Progenitor cell of endocrine pancreas (in vitro differentiated cells): ENCODE data around the gene FRAT1. TPM values are rescaled to one million over a fixed set of nuclear protein-coding genes. Genes with fewer than 3 reads are reported as not detected.

Experiments
- DNase-seq: peaks from one replicate; pipeline ENCODE4 v3.0.0; 2021; ENCODE audit warnings: low spot score; ENCODE audit not compliant: unreplicated experiment
- H3K27ac Mint-ChIP-seq: 2 replicates; pipeline ENCODE4 v1.8.0; 2021; ENCODE audit warnings: mild to moderate bottlenecking, moderate library complexity, mixed read lengths
- H3K27me3 Mint-ChIP-seq: 2 replicates; pipeline ENCODE4 v1.8.0; 2021; ENCODE audit warnings: mixed read lengths
- H3K36me3 Mint-ChIP-seq: 2 replicates; pipeline ENCODE4 v1.8.0; 2022; ENCODE audit warnings: mixed read lengths; ENCODE audit not compliant: insufficient read depth
- H3K4me1 Mint-ChIP-seq: 2 replicates; pipeline ENCODE4 v1.8.0; 2021; ENCODE audit warnings: low read depth, mixed read lengths
- H3K4me3 Mint-ChIP-seq: 2 replicates; pipeline ENCODE4 v1.8.0; 2021; ENCODE audit warnings: low read depth, mild to moderate bottlenecking, moderate library complexity, mixed read lengths
- H3K9me3 Mint-ChIP-seq: 2 replicates; pipeline ENCODE4 v1.8.0; 2021; ENCODE audit warnings: low read depth, mixed read lengths
- total RNA-seq: library from RNA; stranded (reverse); gene quantifications from 2 replicates; pipeline ENCODE4 v1.2.1, GENCODE V29; 2021
- TF ChIP-seq, protein P1 (sequence below): fragments of 200-600 bp; sonication (generic); IDR thresholded peaks from one replicate; pipeline ENCODE4 v1.5.0; 2021; ENCODE audit warnings: antibody characterized with exemption, mild to moderate bottlenecking; ENCODE audit not compliant: unreplicated experiment

The FRAT1 gene
- total RNA-seq, 1 donor from 2014 or later = 15.7 TPM

DNA sequence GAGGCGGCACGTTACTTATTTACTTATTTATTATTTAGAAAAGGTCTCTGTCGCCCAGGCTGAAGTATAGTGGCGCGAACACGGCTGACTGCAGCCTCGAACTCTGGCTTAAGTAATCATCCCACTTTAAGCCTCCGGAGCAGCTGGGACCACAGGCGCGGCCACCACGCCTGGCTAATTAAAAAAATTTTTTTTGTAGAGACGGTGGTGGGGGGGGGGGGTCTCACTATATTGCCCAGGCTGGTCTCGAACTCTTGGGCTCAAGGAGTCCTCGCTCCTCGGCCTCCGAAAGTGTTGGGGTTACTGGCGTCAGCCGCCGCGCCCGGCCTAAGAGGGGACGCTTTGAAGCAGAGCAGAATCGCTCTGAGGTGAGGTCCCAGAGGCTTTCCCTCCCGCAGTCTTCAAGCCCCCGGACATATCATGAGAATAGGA lies 16.1 kb downstream of the FRAT1 start:
- Mint-ChIP-seq H3K36me3 (peaks cover 2% of the 10 kb centered on the region), H3K27ac (peak overlapping the region; percentile 45), H3K4me3 (peak overlapping the region; percentile 74), H3K4me1 (peaks cover 41% of the 10 kb centered on the region), H3K27me3 (no peaks in the 10 kb centered on the region), H3K9me3 (no peaks in the 10 kb centered on the region)
- TF ChIP-seq, protein P1, sequence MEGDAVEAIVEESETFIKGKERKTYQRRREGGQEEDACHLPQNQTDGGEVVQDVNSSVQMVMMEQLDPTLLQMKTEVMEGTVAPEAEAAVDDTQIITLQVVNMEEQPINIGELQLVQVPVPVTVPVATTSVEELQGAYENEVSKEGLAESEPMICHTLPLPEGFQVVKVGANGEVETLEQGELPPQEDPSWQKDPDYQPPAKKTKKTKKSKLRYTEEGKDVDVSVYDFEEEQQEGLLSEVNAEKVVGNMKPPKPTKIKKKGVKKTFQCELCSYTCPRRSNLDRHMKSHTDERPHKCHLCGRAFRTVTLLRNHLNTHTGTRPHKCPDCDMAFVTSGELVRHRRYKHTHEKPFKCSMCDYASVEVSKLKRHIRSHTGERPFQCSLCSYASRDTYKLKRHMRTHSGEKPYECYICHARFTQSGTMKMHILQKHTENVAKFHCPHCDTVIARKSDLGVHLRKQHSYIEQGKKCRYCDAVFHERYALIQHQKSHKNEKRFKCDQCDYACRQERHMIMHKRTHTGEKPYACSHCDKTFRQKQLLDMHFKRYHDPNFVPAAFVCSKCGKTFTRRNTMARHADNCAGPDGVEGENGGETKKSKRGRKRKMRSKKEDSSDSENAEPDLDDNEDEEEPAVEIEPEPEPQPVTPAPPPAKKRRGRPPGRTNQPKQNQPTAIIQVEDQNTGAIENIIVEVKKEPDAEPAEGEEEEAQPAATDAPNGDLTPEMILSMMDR = no peak
- no peak for DNase-seq

DNA sequence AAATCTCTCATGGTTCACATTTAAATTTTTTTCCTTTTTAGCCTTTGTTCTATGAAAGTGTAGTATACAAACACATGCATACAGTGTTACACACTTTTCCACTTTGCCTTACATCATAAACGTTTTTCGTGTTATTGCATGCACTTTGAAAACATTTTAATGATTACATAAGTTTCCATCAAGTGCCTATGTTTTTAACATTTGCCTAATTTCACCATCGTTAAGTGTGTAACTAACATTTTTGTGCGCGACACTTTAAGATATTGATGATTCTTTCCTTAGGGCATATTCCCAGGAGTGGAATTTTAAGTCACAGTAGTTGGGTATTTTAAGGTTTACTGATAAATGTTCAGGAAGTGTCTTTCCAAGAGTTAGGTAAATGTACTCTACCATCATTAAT lies 16.9 kb downstream of the FRAT1 start:
- Mint-ChIP-seq H3K4me1 (peaks cover 38% of the 10 kb centered on the region), H3K36me3 (peaks cover 2% of the 10 kb centered on the region), H3K27me3 (no peaks in the 10 kb centered on the region), H3K27ac (peak overlapping the region; percentile 92), H3K9me3 (no peaks in the 10 kb centered on the region), H3K4me3 (peak overlapping the region; percentile 61)
- TF ChIP-seq, protein P1 = no peak
- no peak for DNase-seq

- TF ChIP-seq, protein P1 = no peak
- no peaks in the 10 kb centered on the region for H3K27me3 Mint-ChIP-seq
- no peaks in the 10 kb centered on the region for H3K36me3 Mint-ChIP-seq
- H3K27ac Mint-ChIP-seq = peak overlapping the region; percentile 92
- H3K4me3 Mint-ChIP-seq = peak overlapping the region; percentile 61
- peaks cover 35% of the 10 kb centered on the region for H3K4me1 Mint-ChIP-seq
- no peak for DNase-seq
- no peaks in the 10 kb centered on the region for H3K9me3 Mint-ChIP-seq
These were observed 17.4 kb downstream of the FRAT1 start for GRCh38 chr10:97336446-97336845.

- peaks cover 29% of the 10 kb centered on the region for H3K4me1 Mint-ChIP-seq
- no peak for DNase-seq
- no peaks in the 10 kb centered on the region for H3K9me3 Mint-ChIP-seq
- H3K27ac Mint-ChIP-seq = peak overlapping the region; percentile 92
- no peaks in the 10 kb centered on the region for H3K36me3 Mint-ChIP-seq
- TF ChIP-seq, protein P1 = no peak
- no peaks in the 10 kb centered on the region for H3K27me3 Mint-ChIP-seq
- peak overlapping the region; percentile 41 for H3K4me3 Mint-ChIP-seq
These were observed 18.1 kb downstream of the FRAT1 start for GRCh38 chr10:97336942-97337831.

GRCh38 chr10:97338041-97338440 lies 19.0 kb downstream of the FRAT1 start:
- TF ChIP-seq, protein P1 = no peak
- H3K36me3 Mint-ChIP-seq = no peaks in the 10 kb centered on the region
- no peaks in the 10 kb centered on the region for H3K27me3 Mint-ChIP-seq
- H3K27ac Mint-ChIP-seq = peak overlapping the region; percentile 92
- H3K4me3 Mint-ChIP-seq = no peak overlapping the region
- H3K9me3 Mint-ChIP-seq = no peaks in the 10 kb centered on the region
- no peak for DNase-seq
- H3K4me1 Mint-ChIP-seq = peaks cover 26% of the 10 kb centered on the region
